Neural progenitor cell (in vitro differentiated cells): ENCODE measurements around the gene ERC1. TPM values are rescaled to one million over a fixed set of nuclear protein-coding genes. Genes with fewer than 3 reads are reported as not detected.

Source experiments
- DNase-seq: peaks from one replicate; pipeline ENCODE4 v3.0.0-alpha.2; 2016; ENCODE audit warnings: low spot score
- H2AFZ ChIP-seq: fragments of 200-600 bp; sonication (generic); replicated peaks from 2 replicates; pipeline ENCODE4 v1.6.1; 2016; ENCODE audit warnings: antibody characterized with exemption
- H3F3A ChIP-seq: fragments of 200-600 bp; sonication (generic); 2 replicates; pipeline ENCODE4 v1.6.1; 2016; ENCODE audit warnings: antibody characterized with exemption, low read depth
- H3K27ac ChIP-seq: fragments of 200-600 bp; sonication (generic); 2 replicates; pipeline ENCODE4 v1.5.1; 2016; ENCODE audit warnings: mild to moderate bottlenecking
- H3K27me3 ChIP-seq: fragments of 200-600 bp; sonication (generic); 2 replicates; pipeline ENCODE4 v1.6.1; 2016; ENCODE audit warnings: mild to moderate bottlenecking, moderate library complexity
- H3K36me3 ChIP-seq: fragments of 200-600 bp; sonication (generic); 2 replicates; pipeline ENCODE4 v1.5.1; 2016
- H3K4me1 ChIP-seq: fragments of 200-600 bp; sonication (generic); 2 replicates; pipeline ENCODE4 v1.6.1; 2016; ENCODE audit warnings: mixed run types
- H3K4me2 ChIP-seq: fragments of 200-600 bp; sonication (generic); 2 replicates; pipeline ENCODE4 v1.6.1; 2016
- H3K4me3 ChIP-seq: fragments of 200-600 bp; sonication (generic); 2 replicates; pipeline ENCODE4 v1.5.1; 2016
- H3K79me2 ChIP-seq: fragments of 200-600 bp; sonication (generic); 2 replicates; pipeline ENCODE4 v1.6.1; 2016; ENCODE audit warnings: low read depth
- H3K9ac ChIP-seq: fragments of 200-600 bp; sonication (generic); 2 replicates; pipeline ENCODE4 v1.6.1; 2016
- H3K9me3 ChIP-seq: fragments of 200-600 bp; sonication (generic); 2 replicates; pipeline ENCODE4 v1.5.1; 2016; ENCODE audit warnings: low read depth
- H4K20me1 ChIP-seq: fragments of 200-600 bp; sonication (generic); 2 replicates; pipeline ENCODE4 v1.6.1; 2016; ENCODE audit warnings: low read depth
- H3K27ac Mint-ChIP-seq: 3 replicates; pipeline ENCODE4 v1.8.0; 2021; ENCODE audit warnings: mixed read lengths
- H3K27me3 Mint-ChIP-seq: 2 replicates; pipeline ENCODE4 v1.8.0; 2022; ENCODE audit warnings: low read depth, mild to moderate bottlenecking, inconsistent platforms, moderate library complexity, mixed read lengths; ENCODE audit not compliant: insufficient read depth
- H3K36me3 Mint-ChIP-seq: 3 replicates; pipeline ENCODE4 v1.8.0; 2021; ENCODE audit warnings: mixed read lengths
- H3K4me1 Mint-ChIP-seq: 3 replicates; pipeline ENCODE4 v1.8.0; 2021; ENCODE audit warnings: mixed read lengths
- H3K4me3 Mint-ChIP-seq: 3 replicates; pipeline ENCODE4 v1.8.0; 2021; ENCODE audit warnings: mild to moderate bottlenecking, moderate library complexity, mixed read lengths
- H3K9me3 Mint-ChIP-seq: 3 replicates; pipeline ENCODE4 v1.8.0; 2020; ENCODE audit warnings: mixed read lengths
- EZH2 ChIP-seq: fragments of 200-600 bp; sonication (generic); IDR thresholded peaks from 2 replicates; pipeline ENCODE4 v1.6.1; 2017; ENCODE audit warnings: antibody characterized with exemption, mild to moderate bottlenecking, moderate library complexity
- EZH2phosphoT487 ChIP-seq: fragments of 200-600 bp; sonication (generic); IDR thresholded peaks from 2 replicates; pipeline ENCODE4 v1.6.1; 2017; ENCODE audit warnings: antibody characterized with exemption
- total RNA-seq: library from RNA; depleted of rRNA; stranded (reverse); fragments of >200 nt; gene quantifications from 2 replicates; pipeline ENCODE4 v1.2.3, GENCODE V29; 2015; ENCODE audit warnings: low replicate concordance
- TF ChIP-seq, protein P1 (sequence below): fragments of 200-600 bp; sonication (generic); IDR thresholded peaks from 2 replicates; pipeline ENCODE4 v1.5.1; 2017; ENCODE audit warnings: antibody characterized with exemption, mild to moderate bottlenecking

The ERC1 gene
- 17.5 and 27.5 TPM in 2 replicates for total RNA-seq

DNA sequence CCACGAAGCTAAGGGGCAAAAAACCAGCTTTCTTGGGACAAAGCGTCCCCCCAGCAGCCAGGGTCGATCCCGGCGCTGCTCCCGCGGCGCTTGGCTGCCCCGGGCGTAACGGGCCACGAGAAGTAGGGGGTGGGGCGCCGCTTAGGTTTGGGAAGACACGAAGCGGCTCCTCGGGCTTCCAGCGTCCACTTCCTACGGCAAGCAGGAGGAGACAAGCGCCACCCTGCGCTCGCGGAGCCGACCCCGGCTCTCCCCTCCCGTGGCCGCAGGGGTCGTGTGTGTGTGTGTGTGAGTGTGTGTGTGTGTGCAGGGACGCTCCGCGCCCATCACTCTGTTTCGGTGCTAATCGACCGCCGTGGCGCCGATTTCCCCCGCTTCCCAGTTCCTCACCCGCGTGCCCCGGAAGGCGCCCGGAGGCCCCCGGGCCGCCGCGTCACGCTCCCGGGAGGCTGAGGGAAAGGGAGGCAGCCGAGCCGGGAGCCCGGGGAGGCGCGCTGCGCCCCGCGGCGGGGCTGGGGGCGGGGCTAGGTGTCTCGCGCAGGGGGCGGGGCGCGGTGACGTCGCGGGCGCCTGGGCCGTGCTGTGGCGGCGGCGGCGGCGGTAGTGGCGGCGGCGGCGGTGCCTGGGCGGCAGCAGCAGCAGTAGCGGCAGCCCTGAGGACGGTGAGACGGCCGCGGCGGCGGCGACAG, at the start of gene ERC1:
ERC1 (plus strand) TSS at position 563 of the 689 bp plus-strand sequence. CDS start 36,681 bp downstream, outside the sequence.
- Mint-ChIP-seq H3K36me3 (peaks cover 4% of the 10 kb centered on the region), H3K9me3 (no peaks in the 10 kb centered on the region), H3K4me1 (peaks cover 32% of the 10 kb centered on the region), H3K4me3 (peak within 1 kb of the TSS; percentile 96), H3K27ac (peak within 1 kb of the TSS; percentile 90), H3K27me3 (peaks cover 7% of the 10 kb centered on the region)
- peak within 1 kb of the TSS; percentile 50 for H3K9ac ChIP-seq
- no peaks in the 10 kb centered on the region for H3K9me3 ChIP-seq
- no peaks in the 10 kb centered on the region for H3K36me3 ChIP-seq
- H3K27ac ChIP-seq: peak within 1 kb of the TSS; percentile 79
- peaks cover 10% of the 10 kb centered on the region for H4K20me1 ChIP-seq
- peak; percentile 92 for DNase-seq
- H3K27me3 ChIP-seq: no peaks in the 10 kb centered on the region
- peaks cover 23% of the 10 kb centered on the region for H3K4me1 ChIP-seq
- H2AFZ ChIP-seq: peak within 1 kb of the TSS; percentile 87
- H3F3A ChIP-seq: peaks cover 6% of the 10 kb centered on the region
- peak within 1 kb of the TSS; percentile 84 for H3K4me2 ChIP-seq
- H3K79me2 ChIP-seq: peaks cover 45% of the 10 kb centered on the region
- H3K4me3 ChIP-seq: peak within 1 kb of the TSS; percentile 87
- no peak for TF ChIP-seq EZH2
- TF ChIP-seq, protein P1, sequence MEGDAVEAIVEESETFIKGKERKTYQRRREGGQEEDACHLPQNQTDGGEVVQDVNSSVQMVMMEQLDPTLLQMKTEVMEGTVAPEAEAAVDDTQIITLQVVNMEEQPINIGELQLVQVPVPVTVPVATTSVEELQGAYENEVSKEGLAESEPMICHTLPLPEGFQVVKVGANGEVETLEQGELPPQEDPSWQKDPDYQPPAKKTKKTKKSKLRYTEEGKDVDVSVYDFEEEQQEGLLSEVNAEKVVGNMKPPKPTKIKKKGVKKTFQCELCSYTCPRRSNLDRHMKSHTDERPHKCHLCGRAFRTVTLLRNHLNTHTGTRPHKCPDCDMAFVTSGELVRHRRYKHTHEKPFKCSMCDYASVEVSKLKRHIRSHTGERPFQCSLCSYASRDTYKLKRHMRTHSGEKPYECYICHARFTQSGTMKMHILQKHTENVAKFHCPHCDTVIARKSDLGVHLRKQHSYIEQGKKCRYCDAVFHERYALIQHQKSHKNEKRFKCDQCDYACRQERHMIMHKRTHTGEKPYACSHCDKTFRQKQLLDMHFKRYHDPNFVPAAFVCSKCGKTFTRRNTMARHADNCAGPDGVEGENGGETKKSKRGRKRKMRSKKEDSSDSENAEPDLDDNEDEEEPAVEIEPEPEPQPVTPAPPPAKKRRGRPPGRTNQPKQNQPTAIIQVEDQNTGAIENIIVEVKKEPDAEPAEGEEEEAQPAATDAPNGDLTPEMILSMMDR: peak; percentile 15

DNA sequence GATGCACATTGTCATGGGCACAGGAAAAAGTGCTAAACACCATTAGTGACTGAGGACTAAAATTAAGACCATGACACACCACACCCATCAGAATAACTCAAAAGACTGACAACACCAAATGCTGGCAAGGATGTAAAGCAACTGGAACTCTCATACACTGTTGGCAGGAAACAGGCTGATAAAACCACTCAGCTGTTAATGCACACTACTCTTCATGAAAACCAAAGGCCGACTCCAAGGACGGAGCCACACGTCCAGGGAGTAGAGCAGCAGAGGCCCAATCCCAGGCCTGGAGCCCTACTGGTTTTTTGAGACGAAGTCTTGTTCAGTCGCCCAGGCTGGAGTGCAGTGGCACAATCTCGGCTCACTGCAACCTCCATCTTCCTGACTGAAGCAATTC, 48.0 kb upstream of the ERC1 start:
- Histone ChIP-seq H2AFZ (no peak overlapping the region), H3K79me2 (peaks cover 99% of the 10 kb centered on the region), H3K36me3 (no peaks in the 10 kb centered on the region), H3K27ac (no peak overlapping the region), H3K4me3 (no peak overlapping the region), H3K4me2 (no peak overlapping the region), H3K9ac (no peak overlapping the region), H3K27me3 (no peaks in the 10 kb centered on the region), H4K20me1 (peaks cover 8% of the 10 kb centered on the region), H3K9me3 (no peaks in the 10 kb centered on the region), H3K4me1 (peaks cover under 1% of the 10 kb centered on the region), H3F3A (no peaks in the 10 kb centered on the region)
- H3K36me3 Mint-ChIP-seq: peaks cover 33% of the 10 kb centered on the region
- peaks cover 2% of the 10 kb centered on the region for H3K27me3 Mint-ChIP-seq
- peaks cover 5% of the 10 kb centered on the region for H3K4me1 Mint-ChIP-seq
- no peak for DNase-seq
- H3K4me3 Mint-ChIP-seq: no peak overlapping the region
- H3K27ac Mint-ChIP-seq: no peak overlapping the region
- TF ChIP-seq, protein P1: no peak
- TF ChIP-seq EZH2phosphoT487: no peak
- no peak for TF ChIP-seq EZH2
- no peaks in the 10 kb centered on the region for H3K9me3 Mint-ChIP-seq

DNA sequence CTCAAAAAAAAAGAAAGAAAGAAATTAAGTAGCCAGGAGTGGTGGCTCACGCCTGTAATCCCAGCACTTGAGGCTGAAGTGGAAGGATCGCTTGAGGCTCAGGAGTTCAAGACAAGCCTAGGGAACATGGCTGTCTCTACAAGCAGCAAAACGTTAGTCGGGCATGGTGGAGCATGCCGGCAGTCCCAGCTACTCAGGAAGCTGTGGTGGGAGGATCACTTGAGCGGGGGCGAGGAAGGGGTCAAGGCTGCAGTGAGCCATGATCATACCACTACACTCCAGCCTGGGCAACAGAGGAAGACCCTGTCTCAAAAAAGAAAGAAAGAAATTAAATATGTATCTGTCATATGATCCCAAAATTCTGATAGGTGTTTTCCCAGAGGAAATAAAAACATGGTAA, 46.8 kb upstream of the ERC1 start:
- Histone ChIP-seq H3K27ac (no peak overlapping the region), H2AFZ (no peak overlapping the region), H3K79me2 (peaks cover 99% of the 10 kb centered on the region), H3K4me2 (no peak overlapping the region), H3K9ac (no peak overlapping the region), H3F3A (peaks cover 7% of the 10 kb centered on the region), H3K9me3 (no peaks in the 10 kb centered on the region), H3K27me3 (no peaks in the 10 kb centered on the region), H3K4me1 (peaks cover 6% of the 10 kb centered on the region), H4K20me1 (peaks cover 8% of the 10 kb centered on the region), H3K36me3 (no peaks in the 10 kb centered on the region), H3K4me3 (no peak overlapping the region)
- Mint-ChIP-seq H3K4me3 (no peak overlapping the region), H3K27me3 (peaks cover 6% of the 10 kb centered on the region), H3K27ac (no peak overlapping the region), H3K4me1 (peaks cover 12% of the 10 kb centered on the region), H3K9me3 (no peaks in the 10 kb centered on the region), H3K36me3 (peaks cover 29% of the 10 kb centered on the region)
- TF ChIP-seq, protein P1: no peak
- no peak for TF ChIP-seq EZH2
- no peak for TF ChIP-seq EZH2phosphoT487
- DNase-seq: no peak
